Activated effector memory CD4-positive, alpha-beta T cell treated with Interleukin-2 at 50 U/mL for 16 hours (primary cell): Measurements from ENCODE around the gene CBX2.

Experiments used
- DNase-seq: peaks from one replicate; pipeline ENCODE4 v3.0.0-alpha.2; 2020

Gene CBX2

GRCh38 chr17:79814127-79814973, 36.4 kb downstream of the CBX2 start:
- no peak for DNase-seq

DNA sequence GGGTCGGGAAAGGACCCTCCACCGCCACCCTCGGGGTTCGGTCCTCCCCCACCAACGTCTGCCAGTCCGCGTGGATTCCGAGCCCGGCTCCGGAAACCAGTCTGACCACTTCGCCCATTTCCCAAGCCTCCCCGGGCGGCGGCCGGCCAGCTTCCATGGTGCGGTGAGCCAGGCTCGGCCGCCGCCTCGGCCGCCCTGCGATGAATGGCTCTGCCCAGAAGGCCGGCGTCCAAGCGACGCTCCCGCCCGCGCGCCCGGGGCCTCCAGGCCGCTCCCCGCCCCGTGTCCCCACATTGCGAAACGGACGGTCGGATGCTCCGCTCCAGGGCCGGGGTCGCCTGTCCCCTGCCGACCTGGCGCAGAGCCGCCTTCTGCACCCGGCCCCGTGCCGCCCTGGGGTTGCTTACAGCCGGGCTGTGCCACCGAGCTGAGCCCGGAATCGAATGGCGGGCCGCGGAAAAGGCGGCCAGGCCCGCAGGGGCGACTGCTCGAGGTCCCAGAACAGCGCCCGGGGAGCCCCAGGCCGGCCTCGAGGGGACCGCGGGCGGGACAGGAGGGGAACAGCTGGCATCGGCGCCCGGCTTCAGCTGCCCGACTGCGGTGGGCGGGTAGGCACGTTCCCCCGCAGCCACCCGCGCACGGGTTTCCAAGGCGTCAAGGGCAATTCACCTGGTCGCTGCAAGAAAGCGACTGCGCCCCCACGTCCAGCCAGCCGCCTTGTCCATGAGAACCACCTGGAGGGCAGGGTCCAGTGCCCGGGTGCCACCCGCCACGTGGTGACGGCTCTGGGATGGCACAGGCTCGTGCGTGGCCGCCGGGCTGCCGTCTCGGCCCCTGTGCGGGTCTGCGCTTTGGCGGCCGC, 37.3 kb downstream of the CBX2 start:
- no peak for DNase-seq

GRCh38 chr17:79815836-79816461, 38.0 kb downstream of the CBX2 start:
- no peak for DNase-seq

- no peak for DNase-seq
Measured at GRCh38 chr17:79818026-79818758, 40.2 kb downstream of the CBX2 start.

DNA sequence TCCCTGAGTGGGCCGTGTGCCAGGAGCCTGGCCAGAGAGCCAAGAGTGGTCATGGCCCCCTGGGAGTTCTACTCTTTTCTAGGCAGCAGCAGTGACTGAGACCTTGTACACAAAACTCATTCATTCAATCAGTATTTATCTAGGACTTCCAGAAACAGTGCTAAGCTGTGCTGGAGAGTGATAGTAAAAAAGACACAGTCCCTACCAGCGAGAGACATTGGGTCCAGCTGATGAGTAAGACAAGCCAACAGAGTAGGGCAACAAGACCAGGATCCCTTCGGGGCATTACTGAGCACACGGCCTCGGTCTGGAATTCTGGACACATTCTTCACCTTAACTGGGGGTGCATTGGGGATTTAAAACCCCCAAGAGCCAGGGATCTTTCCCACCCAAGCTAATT, 41.1 kb downstream of the CBX2 start:
- no peak for DNase-seq

GRCh38 chr17:79819534-79820276, 41.8 kb downstream of the CBX2 start:
- DNase-seq = no peak

GRCh38 chr17:79820959-79821330, 43.0 kb downstream of the CBX2 start:
- DNase-seq = no peak

DNA sequence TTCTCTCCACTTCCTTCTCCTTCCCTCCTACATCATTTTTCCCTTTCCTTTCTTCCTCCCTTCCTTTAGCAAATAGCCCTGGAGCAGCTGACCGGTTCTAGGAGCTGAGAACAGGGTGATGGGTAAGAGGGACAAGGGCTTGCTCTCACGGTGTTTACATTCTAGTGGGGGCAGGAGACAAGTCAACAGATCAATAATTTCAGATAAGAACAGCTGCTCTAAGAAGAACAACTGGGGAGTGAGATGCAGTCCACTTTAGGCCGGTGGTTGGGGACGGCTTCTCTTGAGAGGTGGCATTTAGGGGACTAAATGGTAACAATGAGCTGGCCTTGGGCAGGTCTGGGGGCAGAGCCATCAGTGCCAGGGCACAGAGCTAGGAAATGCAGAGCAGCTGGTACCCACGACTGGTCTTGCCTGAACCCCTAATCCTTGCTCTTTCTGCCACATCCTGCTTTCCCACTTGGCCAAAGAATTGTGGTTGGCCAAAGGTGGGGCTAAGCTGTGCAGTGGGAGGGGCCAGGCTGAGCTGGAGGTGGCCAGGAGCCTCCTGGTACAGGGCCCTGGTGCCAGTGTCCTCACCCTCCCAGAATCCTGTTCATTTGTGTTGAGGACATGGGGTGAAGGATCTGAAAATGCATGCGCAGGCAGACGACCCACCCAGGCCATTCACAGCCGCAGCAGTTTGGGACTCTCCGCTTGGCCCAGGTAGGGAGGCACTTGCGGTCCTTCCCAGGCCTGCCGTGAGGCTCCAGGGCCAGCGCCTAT, 43.6 kb downstream of the CBX2 start:
- no peak for DNase-seq

DNA sequence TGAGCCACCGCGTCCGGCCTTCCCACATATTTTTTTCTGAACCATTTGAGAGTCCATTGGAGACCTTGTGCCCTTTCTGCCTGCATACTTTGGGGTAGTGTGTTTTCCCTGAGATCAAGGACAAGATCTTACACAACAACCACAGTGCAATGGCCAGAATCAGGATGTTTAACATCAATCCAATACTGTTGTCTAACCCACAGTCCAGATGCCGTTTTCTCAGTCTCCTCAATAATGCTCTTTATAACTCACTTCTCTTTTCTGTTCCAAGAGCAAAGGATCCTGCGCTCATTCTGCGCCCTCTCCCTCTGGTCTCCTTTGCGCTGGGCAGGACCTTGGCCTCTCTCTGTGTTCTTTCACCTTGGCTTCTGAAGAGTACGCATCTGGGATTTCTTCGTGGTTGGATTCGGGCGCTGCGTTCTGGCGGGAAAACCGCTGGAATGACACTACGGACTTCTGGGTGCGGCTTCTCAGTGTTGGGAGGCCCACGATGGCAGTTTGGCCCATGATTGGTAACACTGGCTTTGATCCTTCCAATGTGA, 44.7 kb downstream of the CBX2 start:
- no peak for DNase-seq

DNA sequence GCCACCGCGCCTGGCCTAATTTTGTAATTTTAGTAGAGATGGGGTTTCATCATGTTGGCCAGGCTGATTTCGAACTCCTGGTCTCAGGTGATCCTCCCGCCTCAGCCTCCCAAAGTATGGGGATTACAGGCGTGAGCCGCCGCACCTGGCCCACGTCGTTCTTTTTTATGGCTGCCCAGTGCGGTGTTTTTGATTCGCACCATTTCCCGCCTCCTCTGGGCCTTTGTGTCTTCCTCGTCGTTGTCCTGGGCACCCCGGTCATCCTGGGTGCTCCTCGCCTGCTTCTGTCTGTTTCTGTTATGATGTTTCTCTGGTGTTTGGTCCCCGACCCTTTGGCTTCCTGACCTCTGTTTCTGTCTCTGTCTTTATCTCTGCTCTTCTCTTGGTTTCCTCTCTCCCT, 46.3 kb downstream of the CBX2 start:
- no peak for DNase-seq

DNA sequence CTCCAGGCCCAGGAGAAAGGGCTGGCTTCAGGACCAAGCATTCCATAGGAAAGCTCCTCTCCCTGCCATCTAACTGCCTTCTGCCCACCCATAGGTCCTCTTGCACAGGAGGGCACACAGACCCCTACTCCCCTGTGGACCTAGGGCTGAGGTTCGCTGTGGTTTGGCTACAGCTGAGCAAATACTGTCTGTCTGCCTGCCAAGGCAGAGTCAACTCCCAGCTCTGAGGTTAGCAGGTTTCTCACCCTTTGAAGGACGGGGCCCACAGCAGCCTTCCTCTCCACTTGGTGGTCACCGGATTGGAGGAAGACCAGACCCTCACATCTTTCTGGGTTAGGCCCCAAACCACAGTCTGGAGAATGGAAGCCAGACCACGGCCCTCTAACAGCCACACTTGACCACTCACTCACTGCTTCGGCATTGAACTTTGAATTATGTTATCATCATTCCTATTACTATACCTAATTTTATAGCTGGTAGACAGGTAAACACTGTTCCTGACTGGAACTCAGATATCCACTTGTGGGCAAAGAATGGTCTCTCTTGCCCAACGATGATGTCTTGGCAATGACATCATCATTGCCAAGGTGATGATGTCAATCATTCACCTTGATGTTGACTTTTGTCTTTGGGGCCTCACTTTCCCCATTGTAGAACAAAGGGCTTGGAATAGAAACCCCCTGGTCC, 47.1 kb downstream of the CBX2 start:
- DNase-seq = no peak

DNA sequence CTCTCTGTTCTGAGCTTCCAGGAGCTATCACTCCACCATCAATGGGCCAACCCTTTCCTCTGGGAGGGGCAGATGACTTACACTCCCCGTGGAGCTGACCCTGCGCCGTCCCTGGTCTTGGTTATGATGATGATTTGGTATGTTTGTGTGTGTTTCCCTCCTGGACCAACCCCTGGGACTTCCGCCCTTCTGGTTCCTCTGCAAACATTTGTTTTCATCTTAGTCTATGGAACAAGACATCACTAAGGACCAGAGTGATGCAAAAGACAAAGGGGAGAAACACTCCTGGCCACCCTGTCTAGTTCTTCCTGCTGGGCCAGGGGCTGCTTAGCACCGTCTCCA, 47.6 kb downstream of the CBX2 start:
- no peak for DNase-seq

DNA sequence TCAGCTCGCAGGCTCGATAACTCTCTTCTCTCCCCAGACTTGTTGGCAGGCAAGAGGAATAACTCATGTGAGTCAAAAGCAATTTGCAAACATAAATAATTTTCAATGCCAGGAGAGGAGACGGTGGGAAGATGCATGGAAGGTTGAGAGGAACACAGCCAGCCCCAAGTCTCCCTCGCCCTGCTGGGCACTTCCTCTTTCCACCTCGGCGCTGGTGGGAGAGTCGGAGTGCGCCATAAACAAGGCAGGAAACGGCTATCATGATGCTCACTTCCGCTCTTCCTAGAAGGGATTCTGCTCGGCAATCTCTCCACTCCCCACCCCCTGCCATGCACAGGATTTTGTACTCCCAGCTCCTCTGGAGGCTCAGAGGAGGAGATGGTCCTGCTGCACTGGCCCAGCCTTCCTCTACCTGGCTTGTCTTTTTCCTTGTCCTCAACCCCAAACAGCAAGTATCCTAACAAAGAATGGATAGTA, 48.3 kb downstream of the CBX2 start:
- DNase-seq = no peak

GRCh38 chr17:79826841-79827578, 49.1 kb downstream of the CBX2 start:
- no peak for DNase-seq

GRCh38 chr17:79829004-79829403, 51.1 kb downstream of the CBX2 start:
- no peak for DNase-seq

GRCh38 chr17:79829457-79829856, 51.5 kb downstream of the CBX2 start:
- no peak for DNase-seq

DNA sequence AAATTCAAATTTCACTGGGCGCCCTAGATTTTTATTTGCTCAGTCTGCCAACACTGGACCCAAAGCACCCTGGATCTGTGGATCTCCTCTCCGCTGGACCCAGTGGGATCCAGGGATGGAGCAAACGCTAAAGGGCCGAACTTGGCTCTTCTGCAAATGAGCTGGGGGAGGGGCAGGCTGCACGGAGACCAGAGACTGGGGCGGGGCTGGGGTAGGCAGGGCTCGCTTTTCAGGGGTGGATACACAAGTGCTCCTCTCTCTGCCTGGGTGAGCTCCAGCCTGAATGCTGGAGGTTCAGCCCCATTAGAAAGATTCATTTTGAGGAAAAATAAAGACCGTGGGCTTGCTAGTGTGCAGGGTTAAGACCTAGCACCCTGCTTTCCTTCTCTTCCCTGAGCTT, 52.4 kb downstream of the CBX2 start:
- no peak for DNase-seq

DNA sequence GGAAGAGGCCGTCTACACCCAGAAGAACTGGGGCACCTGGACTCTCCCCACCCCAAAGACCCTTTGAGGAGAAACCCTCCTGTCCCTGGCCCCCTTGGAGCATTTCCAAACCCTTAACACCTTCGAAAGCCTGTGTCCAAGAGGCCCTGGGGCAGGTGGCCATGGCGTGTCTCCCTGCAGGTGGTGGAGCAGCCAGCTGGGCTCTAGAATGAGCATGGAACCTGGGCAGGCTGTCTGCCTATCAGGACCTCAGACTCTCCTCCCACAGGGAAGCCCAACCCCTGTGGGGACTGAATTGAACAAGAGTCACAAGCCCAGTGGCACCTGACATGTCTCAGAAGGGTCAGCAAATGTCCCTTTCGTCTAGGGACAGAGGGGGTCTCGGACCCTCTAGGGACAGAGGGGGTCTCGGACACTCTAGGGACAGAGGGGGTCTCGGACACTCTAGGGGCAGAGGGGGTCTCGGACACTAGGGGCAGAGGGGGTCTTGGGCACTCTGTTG, 52.9 kb downstream of the CBX2 start:
- no peak for DNase-seq
